Left renal pelvis (tissue), 4 donors: ENCODE data around the gene RHOXF2B. TPM values are rescaled to one million over a fixed set of nuclear protein-coding genes. Genes with fewer than 3 reads are reported as not detected.
"Not testable (repeated sequence)": the region's sequence is repeated elsewhere in the genome, so short reads cannot be mapped to it uniquely, and the experiment has no call there.

Experiments
- DNase-seq, 4 donors: peaks; one replicate each; pipeline ENCODE4 v3.0.0-alpha.2; 2013; ENCODE audit warnings: low read depth in 4 of 4, low spot score in 3 of 4
- polyA plus RNA-seq, 4 donors: library from polyadenylated mRNA; unstranded; fragments of 120-200 nt; gene quantifications; one replicate each; pipeline ENCODE4 v1.2.1, GENCODE V29; 2013; ENCODE audit not compliant: insufficient read length in 4 of 4

RHOXF2B gene
- polyA plus RNA-seq = under 1 TPM in 1 of 4 donors, not detected in 3; 0.14 TPM

DNA sequence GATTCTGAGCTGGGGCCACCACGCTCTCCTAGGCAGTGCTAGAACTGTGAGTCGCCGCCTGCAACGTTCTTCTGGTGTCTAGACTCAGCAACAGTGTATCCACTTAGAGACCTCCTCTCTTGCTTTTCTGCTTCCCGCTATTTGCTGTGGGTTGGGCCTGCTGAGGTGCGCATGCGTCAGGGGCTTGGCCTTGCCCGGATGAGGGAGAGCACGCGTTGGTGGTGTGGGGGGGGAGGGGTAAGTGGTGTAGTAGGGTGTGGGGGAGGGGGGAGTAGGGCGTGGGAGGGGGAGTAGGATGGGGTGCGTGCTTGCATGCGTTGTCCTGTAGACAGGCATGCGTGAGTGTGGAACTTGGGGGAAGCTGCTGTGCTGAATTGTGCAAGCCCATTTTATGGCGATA is at the start of gene RHOXF2B:
TSS of gene RHOXF2B (minus strand) at position 101 of the 400 bp plus-strand sequence. CDS start 138 bp downstream, outside the sequence.
- DNase-seq = not testable (repeated sequence)

- DNase-seq = no peak
Observed at GRCh38 chrX:120125444-120125843, 48.0 kb upstream of the RHOXF2B start.

GRCh38 chrX:120120223-120120622 is 42.7 kb upstream of the RHOXF2B start:
- no peak for DNase-seq

DNA sequence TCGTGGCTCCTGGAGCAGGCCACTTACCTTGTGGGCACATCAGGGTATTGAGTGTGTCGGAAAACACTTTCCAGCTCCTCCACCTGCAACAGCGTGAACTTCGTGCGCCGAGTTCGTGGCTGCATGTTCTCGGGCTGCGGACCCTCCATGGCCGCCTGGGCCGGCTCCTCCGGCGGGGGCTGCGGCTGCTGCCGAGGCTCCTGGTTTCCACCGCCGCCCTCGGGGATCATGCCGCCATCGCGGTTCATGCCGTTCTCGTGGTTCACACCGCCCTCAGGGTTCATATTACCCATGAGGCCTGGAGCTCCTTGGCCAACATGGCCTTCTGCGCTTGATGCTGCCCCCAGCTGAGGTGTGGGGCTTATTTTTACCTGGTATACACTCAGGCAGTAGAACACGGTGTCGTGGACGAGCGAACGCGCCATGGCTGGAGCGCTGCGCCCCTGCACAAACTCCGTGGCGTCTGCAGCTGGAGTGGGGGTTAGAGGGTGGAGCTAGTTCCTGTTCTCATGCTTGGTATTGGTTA is 38.0 kb upstream of the RHOXF2B start, which contains the start of gene RHOXF1:
TSS of gene RHOXF1 (minus strand) at position 476 of the 526 bp plus-strand sequence. CDS start at position 425, 51 bp downstream.
- no peak for DNase-seq

GRCh38 chrX:120111611-120112010 is 34.1 kb upstream of the RHOXF2B start:
- no peak for DNase-seq

DNA sequence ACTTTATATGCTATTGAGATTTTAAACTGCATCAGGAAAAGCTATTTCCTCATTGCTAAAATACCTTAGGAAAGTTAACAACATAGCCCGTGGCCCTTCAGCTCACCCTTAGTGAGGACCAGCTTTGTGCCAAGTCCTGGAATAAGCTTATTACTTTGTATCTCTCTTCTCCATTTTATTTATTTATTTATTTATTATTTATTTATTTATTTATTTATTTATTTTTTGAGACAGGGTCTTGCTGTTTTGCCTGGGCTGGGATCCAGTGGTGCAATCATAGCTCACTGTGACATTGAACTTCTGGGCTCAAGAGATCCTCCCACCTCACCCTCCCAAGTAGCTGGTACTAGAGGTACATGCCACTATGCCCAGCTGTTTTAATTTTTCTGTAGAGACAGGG is 31.9 kb upstream of the RHOXF2B start:
- no peak for DNase-seq

DNA sequence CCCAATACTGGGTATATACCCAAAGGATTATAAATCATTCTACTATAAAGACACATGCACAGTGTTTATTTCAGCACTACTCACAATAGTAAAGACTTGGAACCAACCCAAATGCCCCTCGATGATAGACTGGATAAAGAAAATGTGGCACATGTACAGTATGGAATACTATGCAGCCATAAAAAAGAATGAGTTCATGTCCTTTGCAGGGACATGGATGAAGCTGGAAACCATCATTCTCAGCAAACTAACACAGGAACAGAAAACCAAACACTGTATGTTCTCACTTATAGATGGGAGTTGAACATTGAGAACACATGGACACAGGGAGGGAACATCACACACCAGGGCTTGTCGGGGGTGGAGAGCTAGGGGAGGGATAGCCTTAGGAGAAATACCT is 27.2 kb upstream of the RHOXF2B start:
- not testable (repeated sequence) for DNase-seq

DNA sequence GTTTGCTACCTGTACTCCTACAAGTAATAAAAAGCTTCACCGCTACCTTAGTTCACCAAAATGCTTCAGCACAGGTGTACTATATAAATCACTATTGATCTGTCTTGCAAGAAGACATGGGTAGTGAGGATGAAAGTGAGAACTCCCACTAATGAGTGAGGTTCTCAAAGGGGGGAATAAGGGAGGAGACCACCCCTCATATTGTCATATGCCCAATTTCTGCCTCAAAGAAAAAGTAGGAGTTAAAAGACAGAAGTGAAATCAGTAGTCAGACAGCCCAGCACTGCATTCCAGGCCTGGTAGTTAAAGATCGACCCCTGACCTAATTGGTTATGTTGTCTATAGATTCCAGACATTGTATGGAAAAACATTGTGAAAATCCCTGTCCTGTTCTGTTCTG is 23.6 kb upstream of the RHOXF2B start:
- DNase-seq = not testable (repeated sequence)

- DNase-seq = no peak
Observed at GRCh38 chrX:120090208-120090607, 12.7 kb upstream of the RHOXF2B start.

GRCh38 chrX:120087289-120088017 is 10.0 kb upstream of the RHOXF2B start:
- DNase-seq = no peak

GRCh38 chrX:120085553-120086185 is 8.2 kb upstream of the RHOXF2B start:
- DNase-seq = not testable (repeated sequence)

DNA sequence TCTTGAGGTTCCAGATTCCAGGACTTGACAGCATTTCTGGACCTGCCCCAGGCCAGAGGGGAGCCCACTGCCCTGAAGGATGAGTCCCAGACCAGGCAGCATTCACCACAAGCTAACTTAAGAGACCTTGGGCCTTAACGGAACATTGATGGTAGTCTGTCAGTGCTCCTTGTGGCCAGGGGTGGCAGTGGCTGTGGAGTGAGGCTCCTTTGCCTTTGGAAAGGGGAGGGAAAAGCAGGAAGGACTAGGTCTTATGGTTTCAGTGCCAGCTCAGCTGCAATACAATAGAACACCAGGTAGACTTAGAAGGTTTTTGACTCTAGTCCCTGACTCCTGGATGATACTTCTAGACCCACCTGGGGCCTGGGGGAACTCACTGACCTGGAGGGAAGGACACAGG is 11.3 kb downstream of the RHOXF2B start:
- DNase-seq = not testable (repeated sequence)

DNA sequence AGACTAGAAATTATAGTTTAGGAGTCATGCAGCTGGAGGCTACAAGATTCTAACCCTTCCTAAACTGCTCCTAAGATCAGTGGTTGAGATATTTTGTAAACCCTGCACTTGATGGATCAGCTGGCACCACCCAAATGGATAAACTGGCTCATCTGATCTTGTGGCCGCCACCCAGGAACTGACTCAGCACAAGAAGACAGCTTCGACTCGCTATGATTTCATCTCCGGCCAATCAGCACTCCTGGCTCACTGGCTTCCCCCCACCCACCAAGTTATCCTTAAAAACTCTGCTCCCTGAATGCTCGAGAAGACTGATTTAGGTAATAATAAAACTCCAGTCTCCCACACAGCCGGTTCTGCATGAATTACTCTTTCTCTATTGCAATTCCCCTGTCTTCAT is 34.8 kb downstream of the RHOXF2B start:
- DNase-seq = not testable (repeated sequence)

GRCh38 chrX:120042247-120042646 is 35.2 kb downstream of the RHOXF2B start:
- not testable (repeated sequence) for DNase-seq

DNA sequence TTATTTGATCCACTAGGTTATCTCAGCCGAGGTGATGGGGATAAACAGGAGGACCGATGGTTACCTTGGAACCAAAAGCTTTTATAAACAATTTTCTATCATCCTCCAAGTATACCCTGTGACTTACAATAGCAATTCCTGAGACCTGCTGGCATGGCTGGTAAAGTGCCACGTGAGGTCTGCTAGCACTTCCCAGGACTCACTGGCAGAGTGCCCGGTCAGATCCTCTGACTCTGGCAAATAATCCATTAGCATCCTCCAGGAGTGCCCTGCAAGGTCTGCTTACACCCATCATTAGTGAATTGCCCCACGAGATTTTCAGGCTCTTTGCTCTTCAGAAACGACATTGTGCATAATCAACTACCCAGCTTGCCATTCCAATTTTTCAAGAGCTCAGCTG is 37.3 kb downstream of the RHOXF2B start:
- DNase-seq = not testable (repeated sequence)

DNA sequence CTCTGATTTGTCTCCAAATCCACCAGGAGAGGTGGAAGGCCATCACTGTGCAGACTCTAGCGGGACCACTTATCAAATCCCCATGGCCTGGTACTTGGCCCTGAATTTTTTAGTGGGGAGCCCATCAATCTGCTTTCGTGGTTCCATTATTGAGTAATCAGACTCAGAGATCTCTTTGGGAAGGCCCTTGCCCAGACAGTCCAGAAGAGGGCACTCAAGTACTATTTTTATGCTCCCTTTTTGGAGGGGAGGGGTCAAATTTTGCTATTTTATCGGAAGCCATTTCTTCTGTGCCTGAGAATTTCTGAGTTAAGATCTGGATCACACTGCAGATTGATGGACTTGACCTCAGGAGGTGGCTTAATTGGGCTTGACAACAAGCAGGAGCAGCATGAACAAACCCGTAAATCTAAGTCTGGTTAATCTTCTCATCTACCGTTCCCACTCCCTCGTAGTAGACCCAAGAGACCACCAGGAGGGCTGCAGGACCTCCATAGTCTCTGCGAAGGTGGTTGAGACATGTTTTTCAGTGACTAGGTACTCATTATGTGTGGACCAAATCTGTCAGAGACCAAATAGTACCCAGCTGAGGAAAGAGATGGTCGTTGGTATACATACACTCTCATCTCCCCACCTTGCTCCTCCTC is 38.3 kb downstream of the RHOXF2B start:
- not testable (repeated sequence) for DNase-seq

DNA sequence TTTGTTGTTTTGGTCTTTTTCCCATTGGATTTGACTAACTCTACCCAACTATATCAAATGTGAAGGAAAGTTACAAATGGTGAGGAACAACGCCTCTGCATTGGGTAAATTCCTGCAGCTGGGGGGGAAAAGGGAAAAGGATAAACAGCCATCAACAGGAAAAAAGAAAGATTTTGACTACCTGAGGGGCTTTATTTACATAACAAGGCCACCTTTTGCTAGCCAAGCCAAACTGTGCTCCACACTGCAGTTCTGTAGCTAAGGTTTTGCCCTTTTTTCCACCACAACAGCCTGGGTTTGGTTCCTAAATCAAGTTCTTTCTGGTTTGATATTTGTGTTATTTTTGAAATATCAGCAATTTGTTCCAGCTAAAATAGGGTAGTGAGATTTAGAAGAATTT is 40.8 kb downstream of the RHOXF2B start:
- DNase-seq = no peak

DNA sequence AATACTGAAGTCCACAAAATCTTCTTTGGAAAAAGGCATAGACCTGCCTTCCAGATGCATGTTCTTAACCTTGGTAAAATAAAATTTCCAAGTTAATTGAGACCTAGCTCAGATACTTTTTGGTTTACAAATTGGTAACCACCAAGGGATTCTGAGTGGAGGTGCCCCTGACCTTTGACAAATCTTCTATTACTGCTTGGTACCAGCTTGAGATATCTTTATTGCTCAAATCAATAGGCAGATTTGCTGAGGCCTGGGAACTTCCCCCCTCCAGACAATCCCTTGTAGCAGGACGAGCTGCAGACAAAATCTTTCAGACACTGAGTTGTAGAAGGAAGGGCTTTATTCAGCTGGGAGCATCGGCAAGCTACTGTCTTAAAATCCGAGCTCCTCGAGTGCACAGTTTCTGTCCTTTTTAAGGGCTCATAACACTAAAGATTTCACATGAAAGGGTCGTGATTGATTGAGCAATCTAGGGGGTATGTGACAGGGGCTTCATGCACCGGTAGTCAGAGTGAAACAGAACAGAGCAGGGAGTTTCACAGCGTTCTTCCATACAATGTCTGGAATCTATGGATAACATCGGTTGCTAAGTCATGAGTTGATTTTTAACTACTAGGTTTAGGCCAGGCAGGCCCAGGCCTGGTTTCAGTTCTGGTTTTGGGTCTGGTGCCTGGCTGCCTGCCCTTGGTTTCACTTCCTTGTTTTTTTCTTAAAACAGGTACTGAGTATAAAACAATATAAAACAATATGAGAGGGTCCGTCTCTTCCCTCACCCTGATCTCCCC is 41.8 kb downstream of the RHOXF2B start:
- not testable (repeated sequence) for DNase-seq

DNA sequence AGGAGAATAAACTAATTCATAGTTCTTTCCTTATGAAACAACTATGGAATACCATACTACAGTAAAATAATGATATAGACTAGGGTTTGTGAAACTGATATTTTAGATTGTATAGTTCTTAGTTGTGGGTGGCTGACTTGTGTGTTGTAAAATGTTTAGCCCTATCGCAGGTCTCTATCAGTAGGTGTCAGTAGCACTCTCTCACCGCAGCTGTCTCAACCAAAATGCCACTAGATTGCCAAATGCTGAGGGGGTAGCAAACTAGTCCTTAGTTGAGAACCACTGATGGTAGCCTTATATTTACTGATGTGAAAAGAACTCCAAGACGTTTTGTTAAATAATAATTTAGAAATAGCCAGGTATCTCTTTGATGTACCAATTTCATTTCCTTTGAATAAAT is 48.1 kb downstream of the RHOXF2B start:
- no peak for DNase-seq

DNA sequence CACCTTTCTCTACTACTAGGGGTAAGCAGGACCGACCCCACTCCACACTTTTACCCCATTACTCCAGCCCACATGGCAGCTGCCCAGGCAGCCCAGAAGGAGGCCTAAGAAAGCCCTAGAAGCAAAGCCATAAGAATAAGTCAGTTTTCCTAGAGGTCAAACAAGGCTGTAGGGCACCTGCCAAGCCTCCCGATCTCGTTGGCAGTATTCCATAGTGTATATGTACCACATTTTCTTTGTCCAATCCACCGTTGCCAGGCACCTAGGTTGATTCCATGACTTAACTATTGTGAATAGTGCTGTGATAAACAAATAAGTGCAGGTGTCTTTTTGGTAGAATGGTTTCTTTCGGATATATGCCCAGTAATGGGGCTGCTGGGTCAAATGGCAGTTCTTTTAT is 54.2 kb downstream of the RHOXF2B start:
- no peak for DNase-seq
